Bronchial epithelial cell (primary cell): ENCODE results near the gene ZNF350. TPM values are rescaled to one million over a fixed set of nuclear protein-coding genes. Genes with fewer than 3 reads are reported as not detected.
A peak's percentile ranks its signal among the peaks of the same experiment; 100 is the strongest.
"Not testable (repeated sequence)": the region's sequence is repeated elsewhere in the genome, so short reads cannot be mapped to it uniquely, and the experiment has no call there.

Experiments
- DNase-seq: peaks from one replicate; pipeline ENCODE4 v3.0.0-alpha.2; 2010; ENCODE audit warnings: low read depth
- FAIRE-seq: peaks from 2 replicates; lab custom pipeline; 2011; peaks lifted over from hg19 to GRCh38; lab: Jason Lieb, UNC
- H3K27me3 ChIP-seq: 2 replicates; pipeline ENCODE4 v1.5.1; 2011; ENCODE audit warnings: low read length; ENCODE audit not compliant: control insufficient read depth, insufficient read depth
- H3K36me3 ChIP-seq: 2 replicates; pipeline ENCODE4 v1.5.1; 2011; ENCODE audit warnings: low read length; ENCODE audit not compliant: control insufficient read depth, insufficient read depth
- H3K4me3 ChIP-seq: 2 replicates; pipeline ENCODE4 v1.5.1; 2011; ENCODE audit warnings: mild to moderate bottlenecking, low read depth, low read length, control low read depth
- total RNA-seq: library from RNA; depleted of rRNA; stranded (reverse); fragments of >200 nt; gene quantifications from 2 replicates; pipeline ENCODE4 v1.2.1, GENCODE V29; 2014
- TF ChIP-seq, protein P1 (sequence below): IDR thresholded peaks from 2 replicates; pipeline ENCODE4 v1.5.1; 2011; ENCODE audit warnings: mild to moderate bottlenecking, moderate library complexity, low read length, control low read depth, inconsistent platforms; ENCODE audit not compliant: insufficient read depth, severe bottlenecking

ZNF350 gene
- total RNA-seq, 1 donor from 2014 or later = 11.6 TPM

DNA sequence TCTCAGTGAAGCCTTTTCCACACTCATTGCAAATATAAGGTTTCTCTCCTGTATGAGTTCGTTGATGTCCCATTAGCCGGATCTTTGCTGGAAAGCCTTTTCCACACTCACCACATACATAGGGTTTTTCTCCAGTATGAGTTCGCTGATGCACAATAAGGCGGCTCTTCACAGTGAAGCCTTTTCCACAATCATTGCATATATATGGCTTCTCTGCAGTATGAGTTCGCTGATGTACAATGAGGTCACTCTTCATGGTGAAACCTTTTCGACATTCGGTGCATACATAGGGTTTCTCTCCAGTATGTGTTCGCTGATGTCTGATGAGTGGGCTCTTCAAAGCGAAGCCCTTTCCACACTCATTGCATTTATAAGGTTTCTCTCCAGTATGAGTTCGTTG, 6.8 kb upstream of the ZNF350 start:
- DNase-seq = no peak
- Histone ChIP-seq H3K4me3 (no peak overlapping the region), H3K36me3 (no peaks in the 10 kb centered on the region), H3K27me3 (no peaks in the 10 kb centered on the region)
- no peak for FAIRE-seq
- TF ChIP-seq, protein P1, sequence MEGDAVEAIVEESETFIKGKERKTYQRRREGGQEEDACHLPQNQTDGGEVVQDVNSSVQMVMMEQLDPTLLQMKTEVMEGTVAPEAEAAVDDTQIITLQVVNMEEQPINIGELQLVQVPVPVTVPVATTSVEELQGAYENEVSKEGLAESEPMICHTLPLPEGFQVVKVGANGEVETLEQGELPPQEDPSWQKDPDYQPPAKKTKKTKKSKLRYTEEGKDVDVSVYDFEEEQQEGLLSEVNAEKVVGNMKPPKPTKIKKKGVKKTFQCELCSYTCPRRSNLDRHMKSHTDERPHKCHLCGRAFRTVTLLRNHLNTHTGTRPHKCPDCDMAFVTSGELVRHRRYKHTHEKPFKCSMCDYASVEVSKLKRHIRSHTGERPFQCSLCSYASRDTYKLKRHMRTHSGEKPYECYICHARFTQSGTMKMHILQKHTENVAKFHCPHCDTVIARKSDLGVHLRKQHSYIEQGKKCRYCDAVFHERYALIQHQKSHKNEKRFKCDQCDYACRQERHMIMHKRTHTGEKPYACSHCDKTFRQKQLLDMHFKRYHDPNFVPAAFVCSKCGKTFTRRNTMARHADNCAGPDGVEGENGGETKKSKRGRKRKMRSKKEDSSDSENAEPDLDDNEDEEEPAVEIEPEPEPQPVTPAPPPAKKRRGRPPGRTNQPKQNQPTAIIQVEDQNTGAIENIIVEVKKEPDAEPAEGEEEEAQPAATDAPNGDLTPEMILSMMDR = no peak

DNA sequence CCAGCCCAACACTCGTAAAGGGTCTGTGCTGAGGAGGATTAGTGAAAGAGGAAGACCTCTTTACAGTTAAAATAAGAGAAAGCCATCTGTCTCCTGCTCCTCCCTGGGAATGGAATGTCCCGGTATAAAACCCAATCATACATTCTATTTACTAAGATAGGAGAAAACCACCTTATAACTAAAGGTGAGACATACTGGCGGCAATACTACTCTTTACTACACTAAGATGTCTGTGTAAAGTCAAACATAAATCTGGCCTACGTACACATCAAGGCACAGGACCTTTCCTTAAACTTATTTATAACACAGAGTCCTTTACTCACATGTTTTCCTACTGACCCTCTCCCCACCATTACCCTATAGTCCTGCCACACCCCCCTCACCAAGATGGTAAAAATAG, 3.3 kb downstream of the ZNF350 start:
- no peak for DNase-seq
- TF ChIP-seq, protein P1 = no peak
- Histone ChIP-seq H3K27me3 (no peaks in the 10 kb centered on the region), H3K36me3 (peaks cover 1% of the 10 kb centered on the region), H3K4me3 (no peak overlapping the region)
- FAIRE-seq = no peak

DNA sequence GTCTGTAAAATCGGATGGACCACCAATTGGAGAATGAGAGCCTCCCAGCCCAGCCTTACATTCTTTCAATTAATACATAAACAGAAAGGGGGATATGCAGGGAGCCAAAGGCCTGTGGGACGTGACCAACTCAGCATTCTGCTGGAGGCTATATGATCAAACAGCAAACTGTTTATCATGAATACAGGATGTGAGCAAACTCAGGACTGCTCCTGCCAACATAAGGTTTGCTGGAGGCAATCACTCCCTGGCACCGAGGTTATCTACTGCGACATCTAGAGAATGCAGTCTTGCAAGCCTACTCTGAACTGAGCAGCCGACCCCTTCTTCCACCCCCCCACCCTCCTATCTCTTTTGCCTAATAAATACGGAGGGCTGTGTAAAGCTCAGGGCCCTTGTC, 5.7 kb downstream of the ZNF350 start:
- FAIRE-seq, DNase-seq, H3K4me3 ChIP-seq, H3K36me3 ChIP-seq, H3K27me3 ChIP-seq: not testable (repeated sequence)

DNA sequence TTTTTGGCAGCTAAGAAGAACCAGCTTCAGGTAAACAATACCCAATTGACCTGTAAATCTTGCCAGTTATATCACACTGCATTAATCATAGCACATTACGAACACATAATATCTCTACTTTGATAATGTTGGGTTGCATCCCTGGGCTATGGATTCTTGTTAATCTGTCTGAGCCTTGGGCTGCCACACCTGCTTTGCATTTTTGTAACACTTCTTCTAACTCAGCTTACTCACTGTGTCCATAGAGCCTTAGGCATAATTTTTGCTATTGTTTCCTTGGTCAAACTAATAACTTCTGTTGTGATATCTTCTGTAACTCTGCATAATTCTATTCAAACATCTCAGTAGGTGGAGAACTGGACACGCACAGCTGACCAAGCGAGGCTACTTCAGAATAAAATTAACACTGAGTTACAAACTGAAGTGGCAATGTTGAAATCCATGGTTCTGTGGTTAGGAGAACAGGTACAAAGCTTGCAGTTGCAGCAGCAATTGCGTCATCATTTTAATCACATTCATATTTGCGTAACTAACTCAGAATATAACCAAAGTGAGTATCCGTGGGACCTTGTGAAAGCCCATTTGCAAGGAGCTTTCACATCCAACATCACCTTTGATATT, 6.4 kb downstream of the ZNF350 start:
- peak; percentile 38 for DNase-seq
- FAIRE-seq = no peak
- H3K36me3 ChIP-seq = peaks cover 1% of the 10 kb centered on the region
- no peaks in the 10 kb centered on the region for H3K27me3 ChIP-seq
- no peak overlapping the region for H3K4me3 ChIP-seq
- TF ChIP-seq, protein P1 = no peak

DNA sequence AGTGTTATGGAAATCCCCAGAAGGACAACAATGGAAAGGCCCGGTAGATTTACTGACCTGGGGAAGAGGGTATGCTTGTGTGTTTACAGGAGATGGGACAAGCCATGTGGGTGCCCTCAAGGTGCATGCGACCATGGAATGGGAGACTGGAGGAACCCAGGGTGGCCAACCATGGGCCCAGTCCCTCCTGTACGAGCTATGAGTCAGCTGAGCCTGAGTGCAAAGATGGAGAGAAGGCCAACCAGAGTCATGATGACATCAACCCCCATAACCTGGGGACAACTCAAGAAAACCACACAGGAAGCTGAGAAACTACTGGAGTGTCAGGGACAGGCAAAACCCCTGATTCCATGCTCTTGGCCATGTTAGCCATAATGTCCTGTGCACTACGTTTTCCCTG, 7.8 kb downstream of the ZNF350 start:
- TF ChIP-seq, protein P1 = no peak
- Histone ChIP-seq H3K36me3 (peaks cover 3% of the 10 kb centered on the region), H3K4me3 (no peak overlapping the region), H3K27me3 (no peaks in the 10 kb centered on the region)
- FAIRE-seq = peak; percentile 89
- DNase-seq = no peak

DNA sequence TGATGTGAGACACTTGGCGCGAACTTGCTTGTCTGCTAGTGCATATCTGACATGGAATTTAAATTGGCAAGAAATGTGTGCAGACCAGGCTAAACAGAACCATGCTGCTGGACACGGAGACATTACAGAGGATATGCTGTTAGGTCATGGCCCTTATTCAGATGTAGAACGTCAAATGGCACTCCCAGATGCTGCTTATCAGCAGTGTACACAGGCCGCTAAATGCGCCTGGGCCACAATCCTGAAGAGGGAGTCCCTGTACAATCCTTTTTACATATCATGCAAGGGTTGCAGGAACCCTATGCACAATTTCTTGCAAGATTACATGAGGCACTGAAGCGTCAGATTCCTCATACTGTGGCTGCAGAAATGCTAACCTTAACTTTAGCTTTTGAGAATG, 9.3 kb downstream of the ZNF350 start:
- no peak for DNase-seq
- H3K27me3 ChIP-seq = no peaks in the 10 kb centered on the region
- FAIRE-seq = peak; percentile 73
- H3K36me3 ChIP-seq = peaks cover 4% of the 10 kb centered on the region
- H3K4me3 ChIP-seq = no peak overlapping the region
- TF ChIP-seq, protein P1 = no peak
